HCT116 (cell line): ENCODE measurements around the gene NEDD4L. TPM values are rescaled to one million over a fixed set of nuclear protein-coding genes. Genes with fewer than 3 reads are reported as not detected.

ENCODE experiments used
- ATAC-seq: fragments of 200-7000 bp; cut with Tn5 transposase; 2 replicates; pipeline ENCODE4 v1.9.1; 2020; ENCODE audit warnings: mild to moderate bottlenecking, moderate library complexity
- BruUV-seq: library from RNA; stranded (reverse); fragments of 400-500 nt; replicated peaks from 2 replicates; lab custom pipeline; 2021; lab: Mats Ljungman, UMichigan
- CTCF ChIA-PET: fragments of 300-600 bp; sonication (Branson Sonifier 250); formaldehyde crosslinking; loops from one replicate; lab custom pipeline; 2021; ENCODE audit warnings: antibody characterized with exemption; lab: Charles Lee
- POLR2A ChIA-PET: fragments of 300-600, 350-600 bp; sonication (Branson Sonifier 250); formaldehyde crosslinking; loops from one replicate; lab custom pipeline; 2021; ENCODE audit warnings: antibody characterized with exemption; lab: Charles Lee
- RAD21 ChIA-PET, 2 experiments: fragments of 300-600 bp; sonication (Branson Sonifier 250); formaldehyde crosslinking; loops; one replicate each; lab custom pipeline; 2023; ENCODE audit warnings: low total read pairs in 2 of 2; ENCODE audit not compliant: uncharacterized antibody in 2 of 2, unreplicated experiment in 2 of 2, low non-redundant PET in 1 of 2; lab: Charles Lee
- DNase-seq: peaks from one replicate; pipeline ENCODE4 v3.0.0-alpha.2; 2010; ENCODE audit warnings: low read depth, low spot score
- H2AFZ ChIP-seq: fragments of 200-600 bp; shearing (Covaris generic), sonication (generic); 2 replicates; pipeline ENCODE4 v1.6.1; 2017; ENCODE audit warnings: low read depth, mixed run types, mixed read lengths, antibody characterized with exemption, low read length; ENCODE audit not compliant: poor library complexity, severe bottlenecking
- H3K27ac ChIP-seq: 2 replicates; pipeline ENCODE4 v1.5.1; 2012; ENCODE audit warnings: low read depth, low read length
- H3K27me3 ChIP-seq: fragments of 200-600 bp; sonication (generic); 2 replicates; pipeline ENCODE4 v1.6.1; 2016; ENCODE audit warnings: mixed run types, low read length, mixed read lengths; ENCODE audit not compliant: insufficient read depth
- H3K36me3 ChIP-seq, 2 experiments: fragments of 200-500 bp in 1 of 2; fragments of 200-600 bp in 1 of 2; sonication (Bioruptor generic) in 1 of 2; sonication (generic) in 1 of 2; 2 replicates each; pipeline versions ENCODE4 v1.5.1 to v1.6.1; 2014 to 2016; ENCODE audit warnings: low read length in 2 of 2, inconsistent platforms in 1 of 2, mixed read lengths in 1 of 2, mixed run types in 1 of 2; ENCODE audit not compliant: insufficient read depth in 2 of 2, control insufficient read depth in 1 of 2
- H3K4me1 ChIP-seq, 2 experiments: fragments of 200-600 bp in 1 of 2; sonication (generic) in 1 of 2; 2 replicates each; pipeline versions ENCODE4 v1.5.1 to v1.6.1; 2012 to 2017; ENCODE audit warnings: low read length in 2 of 2, inconsistent platforms in 1 of 2, mild to moderate bottlenecking in 1 of 2, mixed read lengths in 1 of 2, mixed run types in 1 of 2, moderate library complexity in 1 of 2; ENCODE audit not compliant: insufficient read depth in 2 of 2, control insufficient read depth in 1 of 2
- H3K4me2 ChIP-seq: fragments of 200-600 bp; sonication (generic); 2 replicates; pipeline ENCODE4 v1.6.1; 2017; ENCODE audit warnings: mixed run types, low read length, mixed read lengths
- H3K4me3 ChIP-seq, 2 experiments: fragments of 200-600 bp in 1 of 2; sonication (generic) in 1 of 2; replicated peaks in 1 of 2; 2 replicates each; pipeline ENCODE4 v1.5.1; 2011 to 2016; ENCODE audit warnings: low read length in 2 of 2, control low read depth in 1 of 2, low read depth in 1 of 2, mild to moderate bottlenecking in 1 of 2, mixed read lengths in 1 of 2, mixed run types in 1 of 2
- H3K79me2 ChIP-seq: fragments of 200-600 bp; sonication (generic); 2 replicates; pipeline ENCODE4 v1.6.1; 2017; ENCODE audit warnings: mild to moderate bottlenecking, mixed run types, low read length, moderate library complexity, mixed read lengths; ENCODE audit not compliant: insufficient read depth
- H3K9ac ChIP-seq: fragments of 200-600 bp; sonication (generic); 2 replicates; pipeline ENCODE4 v1.6.1; 2016; ENCODE audit warnings: low read length, mixed read lengths
- H3K9me2 ChIP-seq: fragments of 200-600 bp; sonication (generic), shearing (Covaris generic); 2 replicates; pipeline ENCODE4 v1.6.1; 2017; ENCODE audit warnings: mixed run types, mild to moderate bottlenecking, moderate library complexity; ENCODE audit not compliant: insufficient read depth
- H3K9me3 ChIP-seq, 2 experiments: fragments of 200-500 bp in 1 of 2; fragments of 200-600 bp in 1 of 2; sonication (Bioruptor generic) in 1 of 2; sonication (generic) in 1 of 2; 2 replicates each; pipeline ENCODE4 v1.6.1; 2014 to 2017; ENCODE audit warnings: low read length in 2 of 2, mixed read lengths in 2 of 2, inconsistent platforms in 1 of 2, low read depth in 1 of 2, mild to moderate bottlenecking in 1 of 2, mixed run types in 1 of 2, moderate library complexity in 1 of 2; ENCODE audit not compliant: control insufficient read depth in 1 of 2, insufficient read depth in 1 of 2
- H4K20me1 ChIP-seq: fragments of 200-600 bp; sonication (generic), shearing (Covaris generic); 2 replicates; pipeline ENCODE4 v1.6.1; 2017; ENCODE audit warnings: mixed run types, mild to moderate bottlenecking, moderate library complexity; ENCODE audit not compliant: insufficient read depth
- CBX3 ChIP-seq: IDR thresholded peaks from 2 replicates; pipeline ENCODE4 v1.6.1; 2012; ENCODE audit warnings: low read depth
- CTCF ChIP-seq, 3 experiments: fragments of 200-600 bp in 1 of 3; sonication (generic) in 1 of 3; IDR thresholded peaks in 2 of 3; conservative IDR thresholded peaks in 1 of 3; 2 replicates each; pipeline ENCODE4 v1.5.1; 2012 to 2017; ENCODE audit warnings: low read depth in 2 of 3, low read length in 2 of 3, antibody characterized with exemption in 1 of 3, borderline replicate concordance in 1 of 3, control low read depth in 1 of 3, mild to moderate bottlenecking in 1 of 3, mixed read lengths in 1 of 3, mixed run types in 1 of 3, moderate library complexity in 1 of 3; ENCODE audit not compliant: insufficient read depth in 1 of 3
- EGR1 ChIP-seq: IDR thresholded peaks from 2 replicates; pipeline ENCODE4 v1.6.1; 2012; ENCODE audit warnings: low read depth
- ELF1 ChIP-seq: IDR thresholded peaks from 2 replicates; pipeline ENCODE4 v1.6.1; 2012; ENCODE audit warnings: low read depth, borderline replicate concordance
- EZH2phosphoT487 ChIP-seq: fragments of 200-600 bp; IDR thresholded peaks from 2 replicates; pipeline ENCODE4 v1.6.1; 2018; ENCODE audit warnings: antibody characterized with exemption, borderline replicate concordance
- FOSL1 ChIP-seq: IDR thresholded peaks from 2 replicates; pipeline ENCODE4 v1.6.1; 2012; ENCODE audit warnings: low read depth
- JUND ChIP-seq: IDR thresholded peaks from 2 replicates; pipeline ENCODE4 v1.6.1; 2012
- MAX ChIP-seq: IDR thresholded peaks from 2 replicates; pipeline ENCODE4 v1.6.1; 2012
- SP1 ChIP-seq: IDR thresholded peaks from 2 replicates; pipeline ENCODE4 v1.6.1; 2012; ENCODE audit warnings: low read depth
- YY1 ChIP-seq: IDR thresholded peaks from 2 replicates; pipeline ENCODE4 v1.6.1; 2011; ENCODE audit warnings: low read length, low read depth, moderate library complexity, mild to moderate bottlenecking; ENCODE audit not compliant: insufficient replicate concordance; ENCODE audit errors: extremely low read depth
- ZBTB33 ChIP-seq: IDR thresholded peaks from 2 replicates; pipeline ENCODE4 v1.6.1; 2011; ENCODE audit warnings: mild to moderate bottlenecking, low read length, moderate library complexity; ENCODE audit not compliant: insufficient replicate concordance; ENCODE audit errors: extremely low read depth
- intact Hi-C: fragments of 100-400 bp; cut with micrococcal nuclease; formaldehyde crosslinking; loops from 2 replicates; pipeline ENCODE4 v1.10.0; 2022
- total RNA-seq: library from RNA; stranded (reverse); gene quantifications from one replicate; pipeline ENCODE4 v1.2.1, GENCODE V29; 2021; ENCODE audit not compliant: unreplicated experiment

The NEDD4L gene
- total RNA-seq, 1 experiment from 2014 or later, result 41.5 TPM

GRCh38 chr18:58284699-58285448, 240.8 kb downstream of the NEDD4L start:
- Histone ChIP-seq H3K4me1 (peaks cover 22 to 27% of the 10 kb centered on the region in 2 experiments), H3K79me2 (no peaks in the 10 kb centered on the region), H3K4me2 (no peak overlapping the region), H2AFZ (no peak overlapping the region), H4K20me1 (no peaks in the 10 kb centered on the region), H3K9me3 (no peaks in the 10 kb centered on the region), H3K27ac (no peak overlapping the region), H3K4me3 (no peak overlapping the region), H3K9me2 (no peaks in the 10 kb centered on the region), H3K36me3 (no peaks in the 10 kb centered on the region), H3K27me3 (no peaks in the 10 kb centered on the region), H3K9ac (no peak overlapping the region)
- ATAC-seq, result no peak
- POLR2A ChIA-PET, result interaction anchor here (1.1 kb wide), 1 partner anchor 9 kb away, joined by 3 read pairs; no protein-coding TSS in a partner anchor
- BruUV-seq, result no TSS peak
- CTCF ChIA-PET, result no interaction called here
- intact Hi-C loops, result no loop called here
- no peak for TF ChIP-seq CBX3
- no peak for TF ChIP-seq SP1
- TF ChIP-seq EZH2phosphoT487, result no peak
- TF ChIP-seq JUND, result no peak
- no peak for TF ChIP-seq CTCF (IDR thresholded peaks at IDR 0.05 in 2 of 3, conservative IDR thresholded peaks at IDR 0.05 in 1 of 3; ENCODE audit: borderline replicate concordance in 1 of 3, insufficient read depth in 1 of 3, low read depth in 2 of 3, low read length in 2 of 3)
- no peak for TF ChIP-seq FOSL1
- no peak for TF ChIP-seq MAX
- TF ChIP-seq ZBTB33, result no peak
- TF ChIP-seq ELF1, result no peak
- TF ChIP-seq YY1, result no peak
- no peak for TF ChIP-seq EGR1
- no peak for DNase-seq
- RAD21 ChIA-PET, result no interaction called here
